HG03139 (cell line): ENCODE measurements around the gene TXNDC5.

ENCODE experiments used
- ATAC-seq: cut with Tn5 transposase; IDR thresholded peaks from one replicate; pipeline ENCODE4 v1.9.1; 2021; ENCODE audit not compliant: unreplicated experiment

Gene TXNDC5

GRCh38 chr6:7868926-7869325 lies 41.7 kb downstream of the TXNDC5 start:
- no peak for ATAC-seq

- no peak for ATAC-seq
Observed at GRCh38 chr6:7866526-7866925, 44.1 kb downstream of the TXNDC5 start.

- ATAC-seq = no peak
Observed at GRCh38 chr6:7865781-7866180, 44.8 kb downstream of the TXNDC5 start.

GRCh38 chr6:7859591-7859990 lies 51.0 kb downstream of the TXNDC5 start:
- no peak for ATAC-seq

- no peak for ATAC-seq
Observed at GRCh38 chr6:7851780-7852179, 58.8 kb downstream of the TXNDC5 start.

GRCh38 chr6:7848229-7848628 lies 62.4 kb downstream of the TXNDC5 start:
- ATAC-seq = no peak

- no peak for ATAC-seq
Observed at GRCh38 chr6:7846966-7847818, 63.4 kb downstream of the TXNDC5 start.

- no peak for ATAC-seq
Observed at GRCh38 chr6:7841781-7842468, 68.7 kb downstream of the TXNDC5 start.

- ATAC-seq = no peak
Observed at GRCh38 chr6:7836371-7837026, 74.1 kb downstream of the TXNDC5 start.

GRCh38 chr6:7833751-7834070 lies 76.9 kb downstream of the TXNDC5 start:
- ATAC-seq = no peak

GRCh38 chr6:7832904-7833750 lies 77.5 kb downstream of the TXNDC5 start:
- ATAC-seq = no peak
